Neural progenitor cell (in vitro differentiated cells): ENCODE data around the gene CAMK2N1.

ENCODE experiments used
- EZH2 ChIP-seq: fragments of 200-600 bp; sonication (generic); IDR thresholded peaks from 2 replicates; pipeline ENCODE4 v1.6.1; 2017; ENCODE audit warnings: antibody characterized with exemption, mild to moderate bottlenecking, moderate library complexity
- EZH2phosphoT487 ChIP-seq: fragments of 200-600 bp; sonication (generic); IDR thresholded peaks from 2 replicates; pipeline ENCODE4 v1.6.1; 2017; ENCODE audit warnings: antibody characterized with exemption
- TF ChIP-seq, protein P1 (sequence below): fragments of 200-600 bp; sonication (generic); IDR thresholded peaks from 2 replicates; pipeline ENCODE4 v1.5.1; 2017; ENCODE audit warnings: antibody characterized with exemption, mild to moderate bottlenecking

DNA sequence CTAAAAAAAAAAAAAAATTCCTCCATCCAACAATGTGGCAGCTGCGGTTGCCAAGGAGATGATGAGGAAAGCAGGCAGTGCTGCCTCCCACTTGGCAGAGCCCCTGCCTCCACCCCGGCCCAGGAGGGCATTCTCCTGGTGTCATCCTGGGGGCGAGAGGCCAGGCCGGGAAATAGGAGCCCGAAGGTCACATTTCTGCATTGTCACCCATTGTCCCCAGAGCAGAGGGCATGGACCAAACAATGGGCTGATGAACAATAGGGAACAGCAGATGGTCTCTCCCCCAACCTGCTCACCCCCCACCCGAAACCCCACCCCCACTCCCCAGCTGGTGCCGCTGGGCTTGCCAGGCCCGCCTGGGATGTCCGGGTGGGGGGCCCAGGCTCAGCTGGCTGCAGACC, 37.3 kb downstream of the CAMK2N1 start:
- TF ChIP-seq EZH2: no peak
- TF ChIP-seq, protein P1, sequence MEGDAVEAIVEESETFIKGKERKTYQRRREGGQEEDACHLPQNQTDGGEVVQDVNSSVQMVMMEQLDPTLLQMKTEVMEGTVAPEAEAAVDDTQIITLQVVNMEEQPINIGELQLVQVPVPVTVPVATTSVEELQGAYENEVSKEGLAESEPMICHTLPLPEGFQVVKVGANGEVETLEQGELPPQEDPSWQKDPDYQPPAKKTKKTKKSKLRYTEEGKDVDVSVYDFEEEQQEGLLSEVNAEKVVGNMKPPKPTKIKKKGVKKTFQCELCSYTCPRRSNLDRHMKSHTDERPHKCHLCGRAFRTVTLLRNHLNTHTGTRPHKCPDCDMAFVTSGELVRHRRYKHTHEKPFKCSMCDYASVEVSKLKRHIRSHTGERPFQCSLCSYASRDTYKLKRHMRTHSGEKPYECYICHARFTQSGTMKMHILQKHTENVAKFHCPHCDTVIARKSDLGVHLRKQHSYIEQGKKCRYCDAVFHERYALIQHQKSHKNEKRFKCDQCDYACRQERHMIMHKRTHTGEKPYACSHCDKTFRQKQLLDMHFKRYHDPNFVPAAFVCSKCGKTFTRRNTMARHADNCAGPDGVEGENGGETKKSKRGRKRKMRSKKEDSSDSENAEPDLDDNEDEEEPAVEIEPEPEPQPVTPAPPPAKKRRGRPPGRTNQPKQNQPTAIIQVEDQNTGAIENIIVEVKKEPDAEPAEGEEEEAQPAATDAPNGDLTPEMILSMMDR: no peak
- TF ChIP-seq EZH2phosphoT487: no peak
